ENCODE measurements around the gene ZNF326.
A peak's percentile ranks its signal among the peaks of the same experiment; 100 is the strongest.

- TF ChIP-seq CTCF (conservative IDR thresholded peaks at IDR 0.05; ENCODE audit: low read depth, low read length) (no peak), NFE2L2 (IDR thresholded peaks at IDR 0.05; ENCODE audit: low read depth, low read length) (no peak), FOS (IDR thresholded peaks at IDR 0.05; ENCODE audit: low read depth, low read length) (0 out of 2 replicates have a peak, but pooled peaks have one; percentile 7), USF2 (IDR thresholded peaks at IDR 0.05; ENCODE audit: low read depth, low read length) (no peak), POLR2A (IDR thresholded peaks at IDR 0.05; ENCODE audit: low read depth, low read length) (no peak), RCOR1 (IDR thresholded peaks at IDR 0.05; ENCODE audit: insufficient replicate concordance, low read length) (no peak), ELK1 (IDR thresholded peaks at IDR 0.05; ENCODE audit: borderline replicate concordance, low read depth, low read length) (no peak), RAD21 (IDR thresholded peaks at IDR 0.05; ENCODE audit: low read length) (no peak), CHD1 (IDR thresholded peaks at IDR 0.05; ENCODE audit: low read depth, low read length) (no peak)
These were observed 16.2 kb upstream of the ZNF326 start for GRCh38 chr1:89978755-89979154.
